ENCODE data around the gene NECAB2.

NECAB2 gene

DNA sequence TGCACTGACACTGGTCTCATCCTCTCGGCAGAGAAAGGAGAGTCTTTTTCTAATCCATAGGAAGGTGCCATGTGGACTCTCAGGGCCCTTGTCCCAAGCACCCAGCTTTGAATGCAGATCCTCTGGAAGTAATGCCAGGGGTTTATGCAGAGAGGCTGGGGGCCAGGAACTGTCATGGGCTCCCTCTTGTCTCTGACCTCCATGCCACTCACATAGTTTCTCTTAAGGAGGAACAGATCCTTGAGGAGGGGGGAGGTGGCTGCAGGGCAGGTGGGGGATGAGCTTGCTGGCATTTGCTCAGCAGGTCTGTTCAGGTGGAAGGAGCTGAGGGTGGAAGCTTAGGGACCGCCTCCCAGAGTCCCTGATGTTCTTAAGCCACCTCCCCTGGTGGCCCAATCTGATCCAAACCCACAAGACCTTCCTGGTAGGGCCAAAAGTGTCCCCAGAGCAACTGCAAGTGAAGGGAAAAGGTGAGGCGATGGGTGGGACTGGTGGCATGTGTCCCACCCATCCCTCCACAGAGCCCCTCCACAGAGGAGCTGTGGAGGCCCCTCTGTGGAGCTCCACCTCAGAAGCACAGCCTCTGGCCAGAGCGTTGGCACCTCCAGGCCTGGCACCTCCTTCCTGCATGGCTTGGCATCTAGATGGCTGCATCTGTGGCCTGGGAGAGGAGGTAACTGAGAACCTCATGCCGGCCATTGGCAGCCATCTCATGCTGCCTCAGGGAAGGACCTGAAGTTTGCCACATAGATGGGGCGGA, 9.2 kb downstream of the NECAB2 start:
- Histone ChIP-seq H3K4me1 (ENCODE audit: control insufficient read depth, insufficient read depth, low read length) (no peaks in the 10 kb centered on the region), H3K27me3 (ENCODE audit: control insufficient read depth, insufficient read depth, low read length) (peaks cover 4% of the 10 kb centered on the region)

DNA sequence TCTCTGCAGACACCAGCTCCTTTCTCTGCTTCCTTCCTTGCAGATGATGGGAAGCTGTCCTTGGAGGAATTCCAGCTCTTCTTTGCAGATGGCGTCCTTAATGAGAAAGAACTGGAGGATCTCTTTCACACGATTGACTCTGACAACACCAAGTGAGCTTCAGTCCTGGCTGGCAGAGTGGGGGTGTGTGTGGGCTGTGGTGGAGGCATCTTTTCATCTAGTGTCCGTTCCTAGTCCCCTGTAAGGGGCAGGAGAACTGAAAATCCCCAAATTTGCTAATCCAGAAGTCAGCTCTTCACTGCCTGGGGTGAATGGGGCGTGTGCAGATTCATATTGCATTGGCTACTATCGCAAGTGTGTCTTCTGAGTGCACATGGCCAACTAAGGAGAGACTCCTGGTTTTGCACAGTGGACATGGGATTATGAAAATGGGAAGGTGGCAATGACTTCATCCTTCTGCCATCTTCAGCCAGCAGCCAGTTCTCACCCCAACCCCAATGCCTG, 10.4 kb downstream of the NECAB2 start:
- H3K9ac ChIP-seq (ENCODE audit: low read length) = no peak overlapping the region
- H3K4me3 ChIP-seq (ENCODE audit: low read length) = no peak overlapping the region
- H3K36me3 ChIP-seq (ENCODE audit: control insufficient read depth, insufficient read depth, low read length) = no peaks in the 10 kb centered on the region
- H3K4me1 ChIP-seq (ENCODE audit: control insufficient read depth, insufficient read depth, low read length) = no peaks in the 10 kb centered on the region
- H3K27ac ChIP-seq (ENCODE audit: low read depth, low read length) = no peak overlapping the region
- H3K27me3 ChIP-seq (ENCODE audit: control insufficient read depth, insufficient read depth, low read length) = peaks cover 4% of the 10 kb centered on the region

More for the DNA sequence above, 9.2 kb downstream of the NECAB2 start:
- no peaks in the 10 kb centered on the region for H3K36me3 ChIP-seq (ENCODE audit: control insufficient read depth, insufficient read depth, low read length)
- H3K4me3 ChIP-seq (ENCODE audit: low read length) = no peak overlapping the region
- no peak overlapping the region for H3K27ac ChIP-seq (ENCODE audit: low read depth, low read length)
- no peak overlapping the region for H3K9ac ChIP-seq (ENCODE audit: low read length)

DNA sequence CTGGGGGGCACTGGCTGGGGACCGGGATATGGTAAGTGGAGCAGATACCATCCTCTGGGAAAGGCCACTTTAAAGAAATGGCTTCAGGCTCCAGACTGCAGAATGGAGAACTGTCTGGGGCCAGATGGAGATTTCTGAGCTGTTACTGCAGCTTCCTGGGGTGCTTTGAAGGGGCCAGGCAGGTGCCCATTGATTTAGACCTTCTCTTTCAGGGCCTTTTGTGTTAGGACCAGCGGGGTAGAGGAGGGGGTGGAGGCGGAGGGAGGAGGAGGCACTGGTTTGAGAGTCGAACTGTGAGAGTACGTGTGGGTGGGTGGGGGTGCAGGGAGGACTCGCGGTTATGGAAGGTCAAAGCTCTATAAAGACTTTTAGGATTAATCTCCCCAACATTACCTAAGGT, 11.4 kb downstream of the NECAB2 start:
- Histone ChIP-seq H3K27me3 (ENCODE audit: control insufficient read depth, insufficient read depth, low read length) (peaks cover 4% of the 10 kb centered on the region), H3K4me1 (ENCODE audit: control insufficient read depth, insufficient read depth, low read length) (no peaks in the 10 kb centered on the region), H3K36me3 (ENCODE audit: control insufficient read depth, insufficient read depth, low read length) (no peaks in the 10 kb centered on the region), H3K4me3 (ENCODE audit: low read length) (no peak overlapping the region), H3K27ac (ENCODE audit: low read depth, low read length) (no peak overlapping the region), H3K9ac (ENCODE audit: low read length) (no peak overlapping the region)

DNA sequence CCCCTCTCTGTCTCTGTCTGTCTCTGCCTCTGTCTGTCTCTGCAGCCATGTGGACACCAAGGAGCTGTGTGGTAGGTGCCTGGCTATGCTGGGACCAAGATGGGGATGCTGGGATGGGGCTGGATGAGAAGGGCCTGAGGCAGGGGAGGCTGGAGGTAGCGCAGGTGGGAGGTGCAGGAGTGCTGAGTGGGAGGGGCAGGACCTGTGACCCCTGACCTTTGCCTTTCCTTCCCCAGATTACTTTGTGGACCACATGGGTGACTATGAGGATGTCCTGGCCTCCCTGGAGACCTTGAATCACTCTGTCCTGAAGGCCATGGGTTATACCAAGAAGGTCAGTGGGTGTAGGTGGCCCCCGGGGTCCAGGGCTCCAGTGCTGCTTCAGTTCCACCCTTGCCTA, 12.8 kb downstream of the NECAB2 start:
- Histone ChIP-seq H3K36me3 (ENCODE audit: control insufficient read depth, insufficient read depth, low read length) (no peaks in the 10 kb centered on the region), H3K4me3 (ENCODE audit: low read length) (no peak overlapping the region), H3K9ac (ENCODE audit: low read length) (no peak overlapping the region), H3K4me1 (ENCODE audit: control insufficient read depth, insufficient read depth, low read length) (no peaks in the 10 kb centered on the region), H3K27ac (ENCODE audit: low read depth, low read length) (no peak overlapping the region), H3K27me3 (ENCODE audit: control insufficient read depth, insufficient read depth, low read length) (no peaks in the 10 kb centered on the region)

DNA sequence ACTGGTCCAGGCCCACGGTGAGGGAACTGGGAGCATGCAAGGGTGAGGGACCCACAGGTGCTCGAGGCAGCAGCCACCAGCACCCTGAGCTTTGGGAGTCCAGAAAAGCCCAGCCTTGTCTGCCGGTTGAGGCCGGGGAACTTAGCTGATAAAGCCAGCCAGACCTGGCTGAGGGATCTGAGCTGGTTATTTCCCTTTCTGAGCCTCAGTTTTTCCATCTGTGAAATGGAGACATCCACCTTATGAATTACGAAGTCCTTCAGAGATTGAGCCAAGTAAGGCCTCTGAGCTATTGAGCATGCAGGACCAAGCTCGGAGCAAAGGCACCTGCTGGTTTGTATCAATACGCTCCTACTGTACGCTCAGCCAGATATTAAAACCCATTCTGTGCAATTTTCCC, 13.8 kb downstream of the NECAB2 start:
- H3K27ac ChIP-seq (ENCODE audit: low read depth, low read length) = no peak overlapping the region
- H3K4me1 ChIP-seq (ENCODE audit: control insufficient read depth, insufficient read depth, low read length) = no peaks in the 10 kb centered on the region
- H3K36me3 ChIP-seq (ENCODE audit: control insufficient read depth, insufficient read depth, low read length) = no peaks in the 10 kb centered on the region
- no peaks in the 10 kb centered on the region for H3K27me3 ChIP-seq (ENCODE audit: control insufficient read depth, insufficient read depth, low read length)
- H3K9ac ChIP-seq (ENCODE audit: low read length) = no peak overlapping the region
- no peak overlapping the region for H3K4me3 ChIP-seq (ENCODE audit: low read length)

DNA sequence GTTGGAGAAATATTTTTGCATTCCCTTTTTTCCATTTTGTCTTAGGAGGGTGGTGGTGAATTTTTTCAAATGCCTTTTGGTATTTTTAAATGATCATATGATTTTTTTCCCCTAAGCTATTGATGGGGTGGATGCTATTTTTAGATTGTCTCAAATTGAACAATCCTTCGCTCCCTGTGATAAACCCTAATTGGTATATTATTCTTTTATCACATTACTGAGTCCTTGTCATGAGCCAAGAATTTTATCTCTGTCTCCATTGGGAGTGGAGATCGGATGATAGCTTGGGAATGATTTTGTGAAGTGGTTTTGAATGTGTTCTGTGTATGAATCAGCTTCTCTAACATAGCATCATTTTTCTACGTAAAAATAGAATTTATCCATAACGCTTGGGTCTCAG, 15.4 kb downstream of the NECAB2 start:
- Histone ChIP-seq H3K27me3 (ENCODE audit: control insufficient read depth, insufficient read depth, low read length) (no peaks in the 10 kb centered on the region), H3K27ac (ENCODE audit: low read depth, low read length) (no peak overlapping the region), H3K9ac (ENCODE audit: low read length) (no peak overlapping the region), H3K4me1 (ENCODE audit: control insufficient read depth, insufficient read depth, low read length) (no peaks in the 10 kb centered on the region), H3K36me3 (ENCODE audit: control insufficient read depth, insufficient read depth, low read length) (no peaks in the 10 kb centered on the region), H3K4me3 (ENCODE audit: low read length) (no peak overlapping the region)

DNA sequence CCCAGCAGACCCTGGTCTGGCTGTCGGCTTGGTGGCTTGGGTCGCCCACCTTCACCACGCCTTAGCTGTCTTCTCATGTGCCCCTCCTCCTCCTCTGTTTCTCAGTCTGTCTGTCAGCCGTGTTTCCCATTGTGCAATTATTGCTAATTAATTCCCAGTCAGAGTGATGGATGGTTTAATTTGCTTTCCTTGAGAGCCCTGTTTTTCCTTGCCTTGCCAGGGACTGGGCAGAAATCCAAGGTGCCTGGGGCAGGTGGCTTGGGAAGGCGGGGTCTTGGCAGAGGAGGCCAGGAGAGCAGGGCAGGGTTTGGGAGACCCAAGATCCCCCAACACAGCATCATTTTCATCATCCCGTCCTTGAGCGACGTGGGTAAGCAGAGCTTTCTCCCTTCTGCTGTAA, 21.3 kb downstream of the NECAB2 start:
- Histone ChIP-seq H3K4me1 (ENCODE audit: control insufficient read depth, insufficient read depth, low read length) (no peaks in the 10 kb centered on the region), H3K27me3 (ENCODE audit: control insufficient read depth, insufficient read depth, low read length) (peaks cover 4% of the 10 kb centered on the region), H3K4me3 (ENCODE audit: low read length) (no peak overlapping the region), H3K9ac (ENCODE audit: low read length) (no peak overlapping the region), H3K27ac (ENCODE audit: low read depth, low read length) (no peak overlapping the region), H3K36me3 (ENCODE audit: control insufficient read depth, insufficient read depth, low read length) (no peaks in the 10 kb centered on the region)

DNA sequence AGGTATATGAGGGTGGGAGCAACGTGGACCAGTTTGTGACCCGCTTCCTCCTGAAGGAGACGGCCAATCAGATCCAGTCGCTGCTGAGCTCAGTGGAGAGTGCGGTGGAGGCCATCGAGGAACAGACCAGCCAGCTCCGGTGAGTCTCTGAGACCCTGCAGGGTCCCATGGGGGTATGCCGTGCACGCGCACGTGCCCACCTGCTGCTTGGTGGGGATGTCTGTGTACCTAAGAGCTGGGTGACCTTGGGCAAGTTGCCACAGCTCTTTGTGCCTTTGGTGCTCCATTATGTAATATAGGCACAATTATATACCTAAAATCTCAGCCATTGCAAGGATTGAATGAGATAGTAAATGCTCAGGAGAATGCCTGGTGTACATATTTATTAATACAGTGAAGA, 22.4 kb downstream of the NECAB2 start:
- Histone ChIP-seq H3K4me3 (ENCODE audit: low read length) (no peak overlapping the region), H3K36me3 (ENCODE audit: control insufficient read depth, insufficient read depth, low read length) (no peaks in the 10 kb centered on the region), H3K27ac (ENCODE audit: low read depth, low read length) (no peak overlapping the region), H3K4me1 (ENCODE audit: control insufficient read depth, insufficient read depth, low read length) (no peaks in the 10 kb centered on the region), H3K27me3 (ENCODE audit: control insufficient read depth, insufficient read depth, low read length) (peaks cover 4% of the 10 kb centered on the region), H3K9ac (ENCODE audit: low read length) (no peak overlapping the region)

DNA sequence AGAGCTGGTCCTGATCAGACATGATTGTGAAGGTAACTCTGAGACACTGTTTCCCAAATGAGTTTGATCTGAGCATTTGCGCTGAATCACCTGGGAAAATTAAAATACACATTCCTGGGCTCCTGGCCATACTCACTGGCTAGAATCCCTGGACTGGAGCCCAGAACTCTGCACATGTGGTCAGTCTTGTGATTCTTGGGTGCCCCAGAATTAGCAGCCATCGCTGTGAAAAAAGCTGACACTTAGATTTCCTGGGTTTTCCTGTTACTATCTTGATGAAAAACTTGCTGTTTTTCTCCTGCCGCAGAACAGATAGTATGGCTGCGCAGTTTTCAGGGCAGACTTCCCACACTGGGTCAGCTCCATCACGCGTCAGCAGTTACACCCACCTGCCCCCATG, 24.6 kb downstream of the NECAB2 start:
- no peaks in the 10 kb centered on the region for H3K4me1 ChIP-seq (ENCODE audit: control insufficient read depth, insufficient read depth, low read length)
- no peak overlapping the region for H3K4me3 ChIP-seq (ENCODE audit: low read length)
- no peak overlapping the region for H3K9ac ChIP-seq (ENCODE audit: low read length)
- no peak overlapping the region for H3K27ac ChIP-seq (ENCODE audit: low read depth, low read length)
- H3K36me3 ChIP-seq (ENCODE audit: control insufficient read depth, insufficient read depth, low read length) = no peaks in the 10 kb centered on the region
- H3K27me3 ChIP-seq (ENCODE audit: control insufficient read depth, insufficient read depth, low read length) = peaks cover 4% of the 10 kb centered on the region

DNA sequence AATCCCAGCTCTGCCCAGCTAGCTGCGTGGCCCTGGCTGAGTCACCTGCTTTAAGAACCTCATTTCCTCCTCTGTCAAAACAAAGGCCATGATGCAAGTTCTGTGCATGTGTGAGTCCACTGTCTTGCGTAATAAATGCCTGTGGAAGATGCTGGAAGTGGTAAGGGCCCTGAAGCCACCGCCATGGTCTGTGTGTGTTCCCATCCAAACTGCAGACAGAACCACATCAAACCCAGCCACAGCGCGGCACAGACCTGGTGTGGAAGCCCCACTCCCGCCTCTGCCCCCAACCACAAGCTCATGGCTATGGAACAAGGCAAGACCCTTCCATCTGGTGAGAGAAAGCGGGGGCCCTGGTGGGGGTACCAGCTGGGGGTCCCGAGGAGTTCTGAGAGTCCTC, 26.0 kb downstream of the NECAB2 start:
- H3K4me3 ChIP-seq (ENCODE audit: low read length) = no peak overlapping the region
- no peaks in the 10 kb centered on the region for H3K4me1 ChIP-seq (ENCODE audit: control insufficient read depth, insufficient read depth, low read length)
- no peak overlapping the region for H3K27ac ChIP-seq (ENCODE audit: low read depth, low read length)
- no peaks in the 10 kb centered on the region for H3K36me3 ChIP-seq (ENCODE audit: control insufficient read depth, insufficient read depth, low read length)
- peaks cover 3% of the 10 kb centered on the region for H3K27me3 ChIP-seq (ENCODE audit: control insufficient read depth, insufficient read depth, low read length)
- H3K9ac ChIP-seq (ENCODE audit: low read length) = no peak overlapping the region

DNA sequence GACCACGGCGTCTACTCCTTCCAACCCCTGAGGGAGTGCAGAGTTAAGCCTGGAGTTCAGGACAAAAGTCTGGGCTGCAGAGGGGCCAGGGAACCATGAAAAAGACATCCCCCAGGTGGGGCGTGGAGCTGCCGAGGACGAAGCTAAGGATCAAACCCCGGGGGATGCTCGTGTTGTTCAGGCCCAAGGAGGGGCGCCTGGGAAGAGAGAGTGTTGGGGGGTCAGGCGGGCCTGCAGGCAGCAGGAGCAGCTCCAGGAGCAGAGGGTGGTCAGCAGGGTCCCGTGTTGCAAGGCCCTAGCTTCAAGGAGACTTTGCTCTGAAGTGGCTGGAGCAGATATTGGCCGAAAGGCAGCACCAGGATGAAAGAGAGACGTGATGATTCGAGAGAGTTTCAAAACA, 26.7 kb downstream of the NECAB2 start:
- Histone ChIP-seq H3K27me3 (ENCODE audit: control insufficient read depth, insufficient read depth, low read length) (no peaks in the 10 kb centered on the region), H3K27ac (ENCODE audit: low read depth, low read length) (no peak overlapping the region)

DNA sequence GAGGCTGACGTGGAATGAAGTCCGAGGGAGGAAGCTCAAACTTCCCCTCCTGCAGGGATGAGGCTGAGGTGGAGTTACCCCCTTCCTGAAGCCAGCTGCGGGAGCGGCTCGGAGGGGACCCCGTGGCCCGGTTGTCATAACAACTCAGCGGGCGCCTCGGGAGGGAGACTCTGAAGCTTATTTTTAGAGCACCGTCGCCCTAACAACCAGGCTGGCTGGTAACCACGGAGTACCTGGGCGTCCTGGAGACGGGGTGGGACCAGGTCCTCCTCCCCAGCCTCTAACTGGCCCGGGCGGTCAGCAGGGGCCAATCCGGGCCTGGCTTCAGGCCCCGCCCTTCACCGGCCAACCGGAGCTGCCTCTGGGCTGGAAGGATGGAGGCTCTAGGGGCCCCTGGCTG, 27.7 kb downstream of the NECAB2 start:
- Histone ChIP-seq H3K27ac (ENCODE audit: low read depth, low read length) (no peak overlapping the region), H3K4me3 (ENCODE audit: low read length) (no peak overlapping the region), H3K9ac (ENCODE audit: low read length) (no peak overlapping the region), H3K36me3 (ENCODE audit: control insufficient read depth, insufficient read depth, low read length) (no peaks in the 10 kb centered on the region), H3K27me3 (ENCODE audit: control insufficient read depth, insufficient read depth, low read length) (no peaks in the 10 kb centered on the region), H3K4me1 (ENCODE audit: control insufficient read depth, insufficient read depth, low read length) (no peaks in the 10 kb centered on the region)

More for the DNA sequence above, 26.7 kb downstream of the NECAB2 start:
- Histone ChIP-seq H3K4me3 (ENCODE audit: low read length) (no peak overlapping the region), H3K36me3 (ENCODE audit: control insufficient read depth, insufficient read depth, low read length) (no peaks in the 10 kb centered on the region), H3K9ac (ENCODE audit: low read length) (no peak overlapping the region), H3K4me1 (ENCODE audit: control insufficient read depth, insufficient read depth, low read length) (no peaks in the 10 kb centered on the region)

All from rectal smooth muscle tissue (tissue), 1 donor.